HuH-7.5 (cell line): ENCODE results near the gene SLC25A13.
"Not testable (repeated sequence)": the region's sequence is repeated elsewhere in the genome, so short reads cannot be mapped to it uniquely, and the experiment has no call there.

ENCODE experiments used
- DNase-seq: peaks from one replicate; pipeline ENCODE4 v3.0.0; 2011; ENCODE audit warnings: low spot score

The SLC25A13 gene

DNA sequence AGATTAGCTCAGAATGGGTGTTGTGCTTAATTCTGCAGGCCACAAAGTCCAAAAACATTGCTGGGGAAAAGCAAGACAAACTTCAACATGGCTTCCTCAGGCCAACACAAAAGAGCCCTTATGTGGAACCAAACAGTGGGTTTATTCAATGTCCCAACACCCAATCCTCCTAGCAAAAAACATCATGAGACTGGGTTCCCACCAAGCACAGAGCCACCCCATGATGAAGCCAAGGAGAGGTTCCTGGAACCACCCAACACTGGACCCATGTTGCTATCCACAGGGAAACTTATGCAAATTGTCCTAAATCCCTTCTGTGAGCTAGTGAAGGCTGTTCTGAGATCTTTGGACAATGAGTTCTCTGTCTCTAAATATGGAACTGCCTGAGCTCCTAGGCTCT, 24.0 kb downstream of the SLC25A13 start:
- no peak for DNase-seq

DNA sequence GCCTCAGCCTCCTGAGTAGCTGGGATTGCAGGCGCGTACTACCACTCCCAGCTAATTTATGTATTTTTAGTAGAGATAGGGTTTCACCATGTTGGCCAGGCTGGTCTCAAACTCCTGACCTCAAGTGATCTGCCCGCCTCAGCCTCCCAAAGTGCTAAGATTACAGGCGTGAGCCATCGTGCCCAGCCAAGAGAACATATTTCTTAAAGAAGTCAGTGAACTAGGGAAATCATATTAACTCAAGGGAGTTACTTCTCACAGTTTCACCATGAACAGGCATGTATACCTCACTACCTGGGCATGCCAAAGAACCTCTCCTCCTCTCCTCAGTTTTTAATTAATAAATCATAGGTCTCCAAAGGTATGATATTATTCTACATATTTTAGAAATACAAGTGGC, 24.5 kb downstream of the SLC25A13 start:
- not testable (repeated sequence) for DNase-seq

- not testable (repeated sequence) for DNase-seq
Observed at GRCh38 chr7:96293911-96294310, 28.0 kb downstream of the SLC25A13 start.

DNA sequence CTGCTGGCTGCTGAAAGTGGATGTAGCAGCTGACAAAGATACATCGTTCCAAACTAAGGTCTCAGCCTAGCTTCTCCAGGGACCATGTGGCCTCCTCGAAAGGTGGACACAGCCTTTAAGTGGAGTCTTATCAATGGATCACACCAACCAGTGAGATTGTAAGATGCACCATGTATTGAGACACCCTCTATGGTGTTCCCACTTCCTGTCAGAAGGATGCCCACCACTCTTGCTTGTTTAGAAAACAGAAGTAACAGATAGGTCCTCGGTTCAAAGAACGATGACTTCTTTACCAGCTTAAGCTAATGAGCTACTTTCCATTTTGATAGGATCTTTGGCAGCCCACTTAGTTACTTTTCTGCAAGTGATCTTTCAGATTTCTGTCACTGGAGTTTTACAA, 34.3 kb downstream of the SLC25A13 start:
- DNase-seq = no peak

- DNase-seq = no peak
Observed at GRCh38 chr7:96287132-96287531, 34.8 kb downstream of the SLC25A13 start.

DNA sequence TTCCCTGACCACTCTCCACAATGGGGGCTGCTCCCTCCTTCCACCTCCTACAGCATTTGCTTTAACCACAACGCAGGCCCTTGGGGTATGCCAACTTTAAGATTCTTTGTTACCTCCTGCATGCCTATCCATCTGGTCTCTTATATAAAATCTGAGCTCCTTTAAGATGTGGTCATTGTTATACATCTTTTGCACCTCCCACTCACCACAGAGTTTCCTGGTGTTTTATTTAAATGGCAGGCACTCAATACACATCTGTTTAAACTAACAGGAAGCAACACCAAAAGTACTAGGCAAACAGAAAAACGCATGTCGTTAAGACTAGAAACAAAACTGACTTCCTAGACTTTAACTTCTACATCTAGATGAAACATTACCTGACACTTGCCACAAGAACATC, 36.3 kb downstream of the SLC25A13 start:
- no peak for DNase-seq

GRCh38 chr7:96284835-96285234, 37.1 kb downstream of the SLC25A13 start:
- DNase-seq = no peak

- DNase-seq = no peak
Observed at GRCh38 chr7:96284240-96284639, 37.7 kb downstream of the SLC25A13 start.

- DNase-seq = no peak
Observed at GRCh38 chr7:96282835-96283234, 39.1 kb downstream of the SLC25A13 start.

- no peak for DNase-seq
Observed at GRCh38 chr7:96277921-96278320, 44.0 kb downstream of the SLC25A13 start.

- DNase-seq = no peak
Observed at GRCh38 chr7:96276019-96276418, 45.9 kb downstream of the SLC25A13 start.

DNA sequence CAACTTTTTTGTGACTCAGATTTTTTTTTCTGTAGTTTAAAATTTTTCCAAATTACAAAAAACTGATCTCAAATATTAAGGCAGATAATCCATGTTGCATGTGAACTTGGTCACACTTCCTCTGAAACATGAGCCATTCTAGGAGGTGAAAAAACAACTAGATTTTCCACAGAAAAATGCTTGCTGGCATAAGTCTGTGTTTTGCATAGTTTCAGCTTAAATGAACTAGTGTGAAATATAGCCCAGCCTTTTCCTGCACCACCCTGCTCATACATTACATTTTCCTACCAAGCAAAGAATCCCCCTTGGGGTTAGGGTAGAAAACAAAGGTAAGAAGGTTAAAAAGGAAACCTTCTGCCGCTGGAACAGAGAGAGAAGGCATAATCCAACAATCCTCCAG, 48.2 kb downstream of the SLC25A13 start:
- DNase-seq = no peak

DNA sequence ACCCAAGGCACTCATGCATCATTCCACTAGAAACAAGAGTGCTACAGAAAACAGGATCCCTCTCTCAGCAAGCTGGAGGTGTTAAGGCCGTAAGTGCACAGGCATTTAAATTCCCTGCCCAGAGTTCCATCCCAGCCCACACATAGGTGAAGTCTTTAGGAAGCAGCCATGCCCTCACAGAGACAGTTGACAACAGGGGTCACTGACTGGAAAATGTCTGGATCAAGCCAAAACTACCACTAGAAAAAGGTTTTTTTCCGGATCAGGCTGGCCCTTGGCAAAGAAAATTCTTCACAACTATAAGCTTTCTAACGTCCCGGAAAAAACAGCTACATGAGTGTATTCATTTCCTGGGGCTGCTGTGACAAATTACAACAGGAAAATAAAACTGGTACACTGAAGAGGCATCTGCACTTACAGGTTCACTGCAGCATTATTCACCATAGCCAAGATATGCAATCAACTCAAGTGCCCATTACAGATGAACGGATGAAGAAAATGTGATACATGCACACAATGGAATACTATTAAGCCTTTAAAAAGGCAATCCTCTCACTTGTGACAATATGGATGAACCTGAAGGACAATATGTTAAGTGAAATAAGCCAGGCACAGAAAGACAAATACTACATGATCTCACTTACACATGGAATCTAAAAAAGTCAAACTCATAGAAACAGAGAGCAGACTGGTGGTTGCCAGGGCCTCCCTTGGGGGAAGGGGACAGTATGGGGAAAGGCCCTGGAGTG, 52.5 kb downstream of the SLC25A13 start:
- DNase-seq = no peak

- DNase-seq = no peak
Observed at GRCh38 chr7:96266580-96266979, 55.3 kb downstream of the SLC25A13 start.

DNA sequence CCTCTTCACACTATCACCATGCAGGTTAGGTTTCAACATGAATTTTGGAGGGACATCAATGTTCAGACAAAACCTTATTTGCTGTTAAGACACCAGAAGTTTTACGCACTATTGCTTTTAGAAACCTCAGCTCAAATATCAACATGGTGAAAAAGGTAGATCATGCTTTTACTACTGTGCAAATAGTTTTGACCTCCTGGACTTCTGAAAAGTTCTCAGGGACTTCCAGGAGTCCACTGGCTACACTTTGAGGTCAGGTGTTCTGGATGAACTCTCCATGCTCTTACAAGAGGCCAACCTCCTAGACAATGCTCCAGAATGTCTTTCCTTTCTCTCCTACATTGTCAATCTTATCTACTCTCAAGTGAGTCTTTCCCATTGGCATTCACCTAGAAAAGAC, 55.9 kb downstream of the SLC25A13 start:
- DNase-seq = no peak

DNA sequence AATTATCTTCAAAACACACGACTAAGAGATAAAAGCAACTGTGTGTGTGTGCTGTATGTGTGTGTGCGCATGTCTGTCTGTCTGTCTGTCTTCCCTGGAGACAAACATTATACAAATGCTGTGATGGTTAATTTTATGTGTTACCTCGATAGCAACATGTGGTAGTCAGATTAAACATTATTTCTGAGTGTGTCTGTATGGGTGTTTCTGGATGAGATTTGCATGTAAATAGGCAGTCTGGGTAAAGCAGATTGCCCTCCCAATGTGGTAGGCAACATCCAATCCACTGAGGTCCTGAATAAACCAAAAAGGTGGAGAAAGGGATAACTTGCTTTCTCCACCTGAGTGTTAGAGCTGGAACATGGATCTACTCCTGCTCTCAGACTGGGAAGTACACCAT, 67.9 kb downstream of the SLC25A13 start:
- no peak for DNase-seq

- no peak for DNase-seq
Observed at GRCh38 chr7:96253441-96253840, 68.5 kb downstream of the SLC25A13 start.

- no peak for DNase-seq
Observed at GRCh38 chr7:96250776-96251361, 71.0 kb downstream of the SLC25A13 start.

DNA sequence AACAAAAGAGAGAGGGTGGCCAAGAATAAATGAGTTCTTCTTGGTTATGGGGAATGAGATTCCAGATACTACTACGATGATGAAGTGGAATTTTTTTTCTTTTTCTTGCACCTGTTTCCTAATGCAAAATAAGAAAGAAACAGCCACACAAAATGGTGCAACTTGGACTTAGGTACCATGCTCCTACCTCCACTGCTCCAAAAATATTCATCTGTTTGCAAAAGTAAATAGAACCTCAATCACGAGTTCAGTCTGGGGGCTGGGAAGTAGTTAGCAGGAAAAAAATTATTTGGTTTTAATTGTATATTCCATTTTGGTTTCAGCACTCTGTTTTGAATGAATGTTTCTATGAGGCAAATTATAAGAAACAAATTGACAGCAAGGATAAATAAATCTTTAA, 73.5 kb downstream of the SLC25A13 start:
- DNase-seq = no peak

DNA sequence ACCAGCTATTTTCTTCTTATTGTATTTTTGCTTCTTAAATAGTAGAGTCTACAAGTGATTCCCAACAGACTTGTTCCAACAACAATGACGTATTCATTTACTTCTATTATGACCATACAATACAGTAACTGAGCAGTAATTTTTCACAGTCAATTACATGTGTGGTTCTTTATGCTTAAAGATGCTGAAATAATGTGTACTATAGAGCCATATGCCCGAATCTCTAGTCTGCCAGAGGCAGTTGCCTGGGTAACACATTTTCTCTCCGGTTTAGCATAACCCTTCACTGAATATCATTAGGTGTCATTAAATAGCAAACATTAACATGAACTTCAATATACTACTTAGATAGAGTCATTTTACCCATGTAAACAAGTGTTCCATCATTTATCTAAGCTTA, 75.0 kb downstream of the SLC25A13 start:
- no peak for DNase-seq

GRCh38 chr7:96244992-96245292, 77.0 kb downstream of the SLC25A13 start:
- DNase-seq = no peak

- DNase-seq = no peak
Observed at GRCh38 chr7:96244244-96244991, 77.5 kb downstream of the SLC25A13 start.

GRCh38 chr7:96243241-96243640, 78.7 kb downstream of the SLC25A13 start:
- DNase-seq = no peak

DNA sequence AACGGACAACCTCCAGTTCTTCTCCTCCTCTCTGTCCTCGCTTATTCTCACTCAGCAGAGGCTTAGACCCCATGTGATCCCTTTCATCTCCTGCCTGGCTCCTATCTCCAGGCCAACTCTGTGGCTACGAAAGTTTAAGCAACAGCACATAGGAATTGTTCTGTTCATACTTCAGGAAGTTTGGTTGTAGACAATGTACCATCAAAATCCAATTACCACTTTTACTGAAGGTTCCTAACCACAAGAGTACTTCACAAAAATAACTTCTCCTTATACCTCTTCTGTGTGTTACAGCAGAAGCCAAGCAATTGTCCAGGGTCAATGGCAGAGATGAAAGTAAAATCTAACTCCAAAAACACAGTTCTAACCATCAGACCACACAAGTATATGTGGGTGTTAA, 80.0 kb downstream of the SLC25A13 start:
- no peak for DNase-seq
